ENCODE results near the gene SRD5A1. TPM values are rescaled to one million over a fixed set of nuclear protein-coding genes. Genes with fewer than 3 reads are reported as not detected.

The SRD5A1 gene
- total RNA-seq, 1 experiment from 2014 or later: 29.9 TPM

- H3K23ac ChIP-seq (ENCODE audit: insufficient read length, low read depth, low read length): no peak overlapping the region
- WGBS (ENCODE audit: extremely low coverage, insufficient read length, low lambda C conversion rate): no CpG with 5 or more reads among the region's 1 CpG
- no peak overlapping the region for H2BK15ac ChIP-seq (ENCODE audit: low read depth, low read length)
- peaks cover 2% of the 10 kb centered on the region for H3K23me2 ChIP-seq (ENCODE audit: insufficient read length, low read depth, low read length, poor library complexity, severe bottlenecking)
- H2AFZ ChIP-seq (ENCODE audit: low read length): no peak overlapping the region
- H3K79me1 ChIP-seq (ENCODE audit: insufficient read depth, low read depth, low read length, poor library complexity, severe bottlenecking): no peaks in the 10 kb centered on the region
- H2AK5ac ChIP-seq (ENCODE audit: insufficient read length, low read length): no peak overlapping the region
- no peak overlapping the region for H2BK5ac ChIP-seq (ENCODE audit: insufficient read length, low read length)
- no peak overlapping the region for H3K27ac ChIP-seq (ENCODE audit: insufficient read length, low read depth, low read length)
- H2BK20ac ChIP-seq (ENCODE audit: low read depth, low read length, poor library complexity, severe bottlenecking): no peak overlapping the region
- H3K4me2 ChIP-seq (ENCODE audit: insufficient read depth, insufficient read length, low read length): no peak overlapping the region
- H3K4me1 ChIP-seq (ENCODE audit: insufficient read depth, low read length): peaks cover 7% of the 10 kb centered on the region; the same call in 1 of the 2 replicates
- H4K5ac ChIP-seq (ENCODE audit: insufficient read length, low read depth, low read length): no peak overlapping the region
- H3K9me3 ChIP-seq (ENCODE audit: control insufficient read depth, low read depth, low read length): no peaks in the 10 kb centered on the region
- no peak overlapping the region for H3K4me3 Mint-ChIP-seq
- no peak overlapping the region for H2BK12ac ChIP-seq (ENCODE audit: insufficient read length, low read depth, low read length)
- no peak overlapping the region for H2BK120ac ChIP-seq (ENCODE audit: low read depth, low read length, poor library complexity, severe bottlenecking)
- peaks cover 7% of the 10 kb centered on the region; the same call in 1 of the 2 replicates for H3K27me3 Mint-ChIP-seq (ENCODE audit: low read depth)
- H3K27ac Mint-ChIP-seq: no peak overlapping the region
- H3K9me3 Mint-ChIP-seq: no peaks in the 10 kb centered on the region
- H4K8ac ChIP-seq (replicated peaks; ENCODE audit: insufficient read length, low read depth, low read length): no peak overlapping the region
- no peak for TF ChIP-seq CTCF (conservative IDR thresholded peaks at IDR 0.05)
- no peak overlapping the region for H3K4ac ChIP-seq (ENCODE audit: low read depth, low read length)
- H4K91ac ChIP-seq (ENCODE audit: insufficient read length, low read depth, low read length): no peak overlapping the region
- no peaks in the 10 kb centered on the region for H4K20me1 ChIP-seq (ENCODE audit: control insufficient read depth, insufficient read depth, insufficient read length)
- H3K14ac ChIP-seq (ENCODE audit: insufficient read depth, low read length): no peak overlapping the region
- H3K79me2 ChIP-seq (ENCODE audit: insufficient read depth, low read length): no peaks in the 10 kb centered on the region
- DNase-seq: no peak
- no peak overlapping the region for H3K56ac ChIP-seq (ENCODE audit: insufficient read length, low read depth, low read length)
- H3T11ph ChIP-seq (ENCODE audit: low read length): no peak overlapping the region
- peaks cover 24 to 25% of the 10 kb centered on the region in 2 experiments for H3K4me1 Mint-ChIP-seq
- no peaks in the 10 kb centered on the region; a peak in 1 of 7 replicates for H3K36me3 Mint-ChIP-seq (ENCODE audit: insufficient read depth in 1 of 3, low read depth in 3 of 3)
- H3K27me3 ChIP-seq (ENCODE audit: insufficient read depth, low read length): no peaks in the 10 kb centered on the region
- H3K9ac ChIP-seq (ENCODE audit: extremely low read depth, insufficient read length, low read length): no peak overlapping the region
- H3K18ac ChIP-seq (ENCODE audit: insufficient read length, low read depth, low read length): no peak overlapping the region
Observed at GRCh38 chr5:6698696-6699095, 65.5 kb downstream of the SRD5A1 start.

Data from H9 (cell line).